NCI-H82 (cell line): ENCODE data around the gene HOXC5.
A peak's percentile ranks its signal among the peaks of the same experiment; 100 is the strongest.

ENCODE experiments used
- DNase-seq: peaks from one replicate; lab custom pipeline; 2025; lab: John Stamatoyannopoulos, UW

HOXC5 gene

DNA sequence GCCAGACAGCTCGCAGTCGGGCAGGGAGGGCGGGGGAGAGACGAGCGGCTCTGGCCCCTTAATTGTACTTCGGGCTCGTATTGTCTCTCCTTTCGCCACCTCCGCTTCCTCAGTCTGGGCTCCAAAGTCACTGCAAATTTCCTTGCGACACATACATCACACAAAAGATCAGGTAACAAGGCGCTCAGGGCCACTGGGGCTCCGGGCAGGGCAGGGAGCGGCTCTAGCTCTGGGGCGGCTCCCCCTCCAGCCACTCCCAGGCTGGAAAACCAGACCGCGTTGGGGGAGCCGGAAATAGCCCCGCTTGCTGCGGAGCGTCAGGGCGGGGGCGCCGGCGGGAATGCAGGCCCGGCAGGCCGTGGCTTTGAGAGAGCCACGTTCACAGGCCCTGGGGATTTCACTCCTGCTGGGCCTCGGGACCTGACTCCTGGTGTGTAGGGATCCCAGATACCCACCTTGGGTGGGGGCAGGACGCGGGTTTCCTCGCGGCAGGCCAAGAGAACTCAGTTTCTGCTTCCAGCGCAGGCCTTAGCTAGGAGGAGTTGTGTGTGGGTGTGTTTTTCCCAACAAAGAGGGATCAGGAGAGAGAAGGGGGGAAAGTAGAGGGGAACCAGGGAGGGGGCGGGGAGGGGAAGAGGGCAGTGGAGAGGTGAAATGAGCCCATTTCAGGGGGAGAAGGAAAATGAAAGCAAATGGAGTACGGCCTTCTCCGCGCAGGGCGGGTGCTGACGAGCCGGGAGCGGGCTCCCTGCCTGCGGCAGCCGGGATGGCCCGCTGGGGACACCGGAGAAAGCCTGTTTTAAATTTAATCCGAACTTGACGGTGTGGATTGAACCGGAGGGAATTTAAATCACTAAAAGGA is 37.2 kb upstream of the HOXC5 start:
- DNase-seq: no peak

DNA sequence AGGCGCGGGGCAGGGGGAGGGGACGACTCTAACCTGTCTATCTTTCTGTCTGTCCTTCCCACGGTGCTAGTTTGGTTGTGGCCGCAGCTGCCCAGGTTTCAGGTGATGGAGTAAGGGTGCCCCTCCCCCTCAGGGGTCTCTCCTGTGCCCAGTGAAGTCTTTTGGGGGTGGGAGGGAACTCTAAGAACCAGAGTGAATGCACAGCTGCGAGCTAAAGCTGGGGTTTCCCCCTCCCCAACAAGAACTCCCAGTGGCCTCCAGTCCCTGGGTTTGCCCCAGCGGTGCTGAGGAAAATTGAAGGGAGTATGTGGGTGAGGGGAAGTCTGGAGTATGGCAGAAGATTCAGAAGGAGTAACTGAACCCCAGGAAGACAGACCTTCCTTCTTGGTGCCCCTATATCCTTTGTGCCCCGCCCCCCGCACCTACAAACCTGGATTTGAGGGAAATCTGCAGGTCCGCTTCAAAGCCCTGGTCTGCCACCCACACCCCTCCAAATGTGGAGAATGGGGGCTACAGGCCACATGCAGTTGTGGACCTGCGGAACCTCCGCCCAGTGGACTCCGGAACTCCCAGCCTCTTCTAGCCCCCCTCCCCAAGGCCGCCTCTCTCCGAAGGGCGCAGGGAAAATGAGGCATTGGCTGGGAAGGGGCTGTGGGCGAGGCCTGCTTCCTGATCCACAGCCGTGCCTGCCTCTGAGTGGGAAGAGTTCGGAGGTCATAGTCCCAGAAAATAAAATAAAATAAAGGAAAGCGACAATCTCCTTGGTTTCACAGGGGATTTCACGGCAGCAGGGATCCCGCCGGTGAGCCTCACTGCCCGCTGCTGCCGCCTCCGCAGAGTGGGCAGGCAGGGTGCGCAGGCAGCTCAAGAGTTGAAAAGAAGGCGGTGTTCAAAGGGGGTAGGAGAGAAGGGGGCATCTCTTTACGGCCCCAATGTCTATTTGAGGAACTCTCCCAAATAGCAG is 36.3 kb upstream of the HOXC5 start:
- no peak for DNase-seq

- DNase-seq: peak; percentile 52
Measured at GRCh38 chr12:53997204-53998109, 35.4 kb upstream of the HOXC5 start.

- DNase-seq: no peak
Measured at GRCh38 chr12:53998110-53998899, 34.5 kb upstream of the HOXC5 start.

DNA sequence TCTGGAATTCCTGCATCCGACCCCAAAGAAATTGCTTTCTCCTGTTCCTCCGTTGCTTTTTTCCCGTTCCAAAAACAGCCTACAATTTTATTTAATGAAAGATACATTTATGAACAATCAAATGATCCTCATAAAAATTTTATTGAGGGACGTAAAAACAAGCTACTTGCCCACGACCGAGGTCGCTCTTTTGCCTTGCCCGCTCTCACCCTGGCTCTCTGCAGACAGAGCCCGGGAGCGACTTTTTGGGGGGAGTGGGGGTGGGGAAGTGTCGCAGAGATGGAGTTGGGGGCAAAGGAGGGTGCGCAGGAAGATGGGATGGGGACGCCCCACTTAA is 34.0 kb upstream of the HOXC5 start:
- no peak for DNase-seq

DNA sequence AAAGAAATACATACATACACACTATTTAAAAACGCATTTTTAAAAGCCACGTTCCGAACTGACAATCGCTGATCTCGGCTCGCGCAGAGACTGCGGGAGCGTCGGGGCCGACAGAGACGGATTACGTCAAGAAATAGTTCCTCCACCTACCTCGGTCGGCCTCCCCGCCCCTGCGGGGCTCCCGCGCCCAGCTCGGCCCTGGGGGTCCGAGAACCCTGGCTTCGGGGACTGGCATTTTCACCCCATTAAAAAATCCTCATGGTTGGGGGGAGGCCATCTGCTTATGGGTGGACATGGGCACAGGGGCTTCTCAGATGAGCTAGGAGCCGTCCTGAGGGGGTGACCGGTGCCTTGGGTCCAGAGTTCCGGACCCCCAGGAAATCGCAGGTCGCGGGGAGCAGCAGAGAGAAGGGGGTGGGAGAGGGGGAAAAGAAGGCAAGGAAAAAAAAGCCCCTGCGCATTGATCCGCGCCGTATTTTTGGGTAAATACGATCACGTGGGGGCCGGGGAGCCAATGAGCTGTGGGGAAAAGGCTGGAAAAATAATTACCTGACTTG is 33.2 kb upstream of the HOXC5 start:
- peak; percentile 90 for DNase-seq

DNA sequence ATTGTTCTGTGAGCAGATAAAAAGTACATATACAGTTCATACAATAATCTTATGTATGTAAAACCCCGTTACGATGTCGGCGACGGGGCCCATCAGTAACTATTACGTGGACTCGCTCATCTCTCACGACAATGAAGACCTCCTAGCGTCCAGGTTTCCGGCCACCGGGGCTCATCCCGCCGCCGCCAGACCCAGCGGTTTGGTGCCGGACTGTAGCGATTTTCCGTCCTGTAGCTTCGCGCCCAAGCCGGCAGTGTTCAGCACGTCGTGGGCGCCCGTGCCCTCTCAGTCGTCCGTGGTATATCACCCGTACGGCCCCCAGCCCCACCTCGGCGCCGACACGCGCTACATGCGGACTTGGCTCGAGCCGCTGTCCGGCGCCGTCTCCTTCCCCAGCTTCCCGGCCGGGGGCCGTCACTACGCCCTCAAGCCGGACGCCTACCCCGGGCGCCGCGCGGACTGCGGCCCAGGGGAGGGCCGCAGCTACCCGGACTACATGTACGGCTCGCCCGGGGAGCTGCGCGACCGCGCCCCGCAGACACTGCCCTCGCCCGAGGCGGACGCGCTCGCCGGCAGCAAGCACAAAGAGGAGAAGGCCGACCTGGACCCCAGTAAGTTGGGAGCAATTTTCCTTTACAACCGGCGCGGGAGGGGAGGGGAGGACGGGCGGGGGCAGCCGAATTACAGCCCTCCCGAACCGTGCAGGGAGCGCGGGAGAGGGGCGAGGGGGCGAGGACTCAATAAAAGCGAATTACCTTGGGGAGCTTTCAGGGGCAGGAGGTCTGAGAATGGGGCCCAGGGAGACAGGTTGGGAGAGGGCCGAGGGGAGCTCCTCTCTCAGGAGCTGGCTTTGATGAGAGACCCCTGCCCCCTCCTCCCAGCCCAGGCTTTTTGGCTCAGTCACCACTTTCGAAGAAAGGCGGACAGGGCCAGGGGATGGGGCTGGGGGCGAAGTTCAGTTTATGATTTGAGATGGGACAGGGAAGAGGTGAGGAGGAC is 32.4 kb upstream of the HOXC5 start, which contains the start of gene HOXC9:
Gene HOXC9, plus strand, starts transcription at position 46 of the 999 bp plus-strand sequence. Its CDS starts 28 bp downstream, at position 74.
- peak; percentile 76 for DNase-seq

DNA sequence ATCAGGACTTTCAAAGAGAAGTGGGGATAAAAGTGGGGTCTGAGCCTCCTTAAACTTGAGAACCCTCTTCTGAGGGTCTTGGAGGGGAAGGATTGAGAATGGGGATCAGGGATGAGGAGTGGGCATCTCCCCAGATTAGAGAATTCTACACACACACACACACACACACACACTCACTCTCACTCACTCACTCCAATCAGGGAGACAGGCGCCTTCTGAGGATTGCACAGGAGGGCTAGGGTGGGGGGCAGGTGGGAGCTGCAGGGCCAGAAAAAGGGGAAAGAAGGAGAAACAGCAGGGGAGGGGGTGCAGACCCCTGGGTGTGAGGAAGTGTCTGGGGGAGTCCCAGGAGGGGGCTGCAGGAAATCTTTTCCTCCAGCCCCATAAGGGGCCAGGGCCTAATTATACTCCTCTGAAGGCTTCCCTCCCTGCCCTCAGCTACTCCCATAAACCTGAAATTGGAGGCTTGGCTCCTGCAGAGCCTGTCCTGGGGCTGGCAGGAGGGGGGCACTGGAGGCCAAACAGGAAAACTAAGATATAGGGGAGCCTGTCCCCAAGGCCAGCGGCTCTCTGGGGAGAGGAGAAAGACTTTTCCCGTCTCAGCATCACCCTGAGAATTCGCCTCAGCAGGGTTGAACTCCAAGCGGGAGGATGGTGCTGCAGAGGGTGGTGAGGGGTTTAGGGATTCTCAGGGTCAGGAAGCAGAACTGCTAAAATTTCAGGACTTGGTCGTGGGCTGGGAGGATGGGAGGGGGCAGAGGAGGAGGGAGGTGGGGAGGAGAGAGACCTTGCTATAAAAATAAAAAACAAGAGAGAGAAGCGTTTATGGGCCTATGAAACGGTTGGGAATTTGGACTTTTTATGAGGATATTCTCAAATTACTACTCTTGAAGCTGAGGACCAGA is 31.3 kb upstream of the HOXC5 start:
- DNase-seq: peak; percentile 43

DNA sequence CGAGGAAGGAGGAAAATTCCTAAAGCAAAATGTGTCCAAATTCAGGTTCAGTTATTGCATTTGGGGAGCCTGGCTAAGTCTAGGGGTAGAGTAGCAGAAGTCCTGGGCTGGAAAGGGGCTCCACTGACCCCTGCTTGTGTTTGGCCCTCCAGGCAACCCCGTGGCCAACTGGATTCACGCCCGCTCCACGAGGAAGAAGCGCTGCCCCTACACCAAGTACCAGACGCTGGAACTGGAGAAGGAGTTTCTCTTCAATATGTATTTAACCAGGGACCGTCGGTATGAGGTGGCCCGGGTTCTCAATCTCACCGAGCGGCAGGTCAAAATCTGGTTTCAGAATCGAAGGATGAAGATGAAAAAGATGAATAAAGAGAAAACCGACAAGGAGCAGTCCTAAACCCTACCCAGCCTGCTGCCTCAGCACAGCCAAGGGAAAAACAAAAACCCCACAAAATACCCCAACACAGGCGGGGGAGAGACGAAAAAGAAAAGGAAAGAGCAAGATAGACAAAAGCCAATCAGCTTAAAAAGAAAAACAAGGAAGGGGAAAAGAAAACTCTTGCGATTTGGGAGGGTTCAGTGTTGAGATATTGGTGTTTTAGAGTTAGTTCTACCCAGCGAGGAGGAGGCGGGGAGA is 30.5 kb upstream of the HOXC5 start:
- DNase-seq: no peak

- DNase-seq: no peak
Measured at GRCh38 chr12:54002915-54003389, 29.9 kb upstream of the HOXC5 start.

- no peak for DNase-seq
Measured at GRCh38 chr12:54003625-54004024, 29.2 kb upstream of the HOXC5 start.

- DNase-seq: no peak
Measured at GRCh38 chr12:54004063-54004840, 28.6 kb upstream of the HOXC5 start.

GRCh38 chr12:54004841-54005530 is 27.9 kb upstream of the HOXC5 start:
- no peak for DNase-seq

GRCh38 chr12:54005531-54005852 is 27.4 kb upstream of the HOXC5 start:
- peak; percentile 40 for DNase-seq

- peak; percentile 92 for DNase-seq
Measured at GRCh38 chr12:54005853-54006558, 26.8 kb upstream of the HOXC5 start.
